Measurements from ENCODE around the gene FAM170B. TPM values are rescaled to one million over a fixed set of nuclear protein-coding genes. Genes with fewer than 3 reads are reported as not detected.

Gene FAM170B
- total RNA-seq, 8 experiments from 2014 or later = 0.14 to 0.36 (median 0.22) TPM; not detected in 4

DNA sequence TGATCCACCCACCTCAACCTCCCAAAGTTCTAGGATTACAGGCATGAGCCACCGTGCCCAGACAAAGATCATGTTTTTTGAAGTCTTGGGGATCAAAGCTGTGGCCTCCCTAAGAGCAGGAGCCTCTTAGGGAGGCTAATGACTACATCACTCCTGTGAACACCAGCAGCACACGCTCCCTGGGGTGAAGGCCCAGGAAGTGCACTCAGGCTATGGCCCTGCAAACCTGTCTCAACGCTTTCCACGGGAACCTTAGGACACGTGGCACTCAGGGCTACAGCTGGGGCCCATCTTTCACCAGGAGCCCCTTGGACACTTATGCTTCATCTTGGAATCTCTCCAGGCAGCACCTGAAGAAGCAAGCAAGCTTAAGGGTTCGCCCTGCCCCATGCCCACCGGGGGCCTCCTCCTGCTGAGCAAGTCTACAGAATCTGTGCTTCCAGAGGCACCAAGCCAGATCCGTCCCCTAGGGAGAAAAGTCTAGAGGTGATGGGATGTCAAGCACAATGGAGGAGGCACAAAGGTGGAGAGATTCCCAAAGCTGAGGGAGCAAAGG, 36.9 kb downstream of the FAM170B start:
- in situ Hi-C loops (cut with MboI; ENCODE audit: low pct_unique_long_range_greater_than_20kb in 2 of 9, low sequenced_read_pairs in 9 of 9, unreplicated experiment in 9 of 9) = no loop called here
- Histone ChIP-seq H3K4me1 (replicated peaks in 1 of 2) (peaks cover 36 to 39% of the 10 kb centered on the region in 2 donors), H3K4me3 (no peak overlapping the region), H3K27ac (no peak overlapping the region)
- ATAC-seq (replicated peaks in 6 of 8) = no peak
- 20 to 100% (median 90%) methylated on average over 1 to 5 of the region's 8 CpGs; no CpG with 5 or more reads in 1 of the 10 experiments for WGBS, 10 experiments

DNA sequence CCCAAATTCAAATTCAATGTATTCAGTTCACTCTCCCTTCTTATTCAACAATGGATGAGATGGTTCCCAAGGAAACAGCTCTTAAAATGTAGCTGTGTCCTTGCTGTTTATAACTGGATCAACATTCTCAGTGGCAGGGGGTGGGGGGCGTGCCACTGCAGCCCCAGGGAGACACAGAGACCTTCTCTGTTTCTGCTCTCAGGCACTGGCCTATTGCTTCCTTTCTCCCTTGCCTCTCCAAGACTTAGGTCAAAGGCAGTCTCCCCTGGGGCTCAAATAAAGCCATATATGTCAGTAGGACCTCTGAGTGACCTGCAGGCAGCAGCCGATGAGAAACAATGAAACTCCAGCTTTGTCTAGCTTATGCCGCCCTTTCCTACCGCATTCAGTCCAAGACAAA, 39.2 kb downstream of the FAM170B start:
- peak overlapping the region; percentile 20 to 34 for H3K27ac ChIP-seq
- H3K4me1 ChIP-seq (replicated peaks in 1 of 2) = peaks cover 36% of the 10 kb centered on the region in 2 donors
- WGBS, 10 experiments = 41 to 100% (median 80%) methylated on average over 1 to 4 of the region's 4 CpGs; no CpG with 5 or more reads in 4 of the 10 experiments
- in situ Hi-C loops (cut with MboI; ENCODE audit: low pct_unique_long_range_greater_than_20kb in 2 of 9, low sequenced_read_pairs in 9 of 9, unreplicated experiment in 9 of 9) = no loop called here
- ATAC-seq (replicated peaks in 6 of 8) = peak in 5 of 8 experiments; percentile 40 to 70 (median 68)
- no peak overlapping the region for H3K4me3 ChIP-seq

DNA sequence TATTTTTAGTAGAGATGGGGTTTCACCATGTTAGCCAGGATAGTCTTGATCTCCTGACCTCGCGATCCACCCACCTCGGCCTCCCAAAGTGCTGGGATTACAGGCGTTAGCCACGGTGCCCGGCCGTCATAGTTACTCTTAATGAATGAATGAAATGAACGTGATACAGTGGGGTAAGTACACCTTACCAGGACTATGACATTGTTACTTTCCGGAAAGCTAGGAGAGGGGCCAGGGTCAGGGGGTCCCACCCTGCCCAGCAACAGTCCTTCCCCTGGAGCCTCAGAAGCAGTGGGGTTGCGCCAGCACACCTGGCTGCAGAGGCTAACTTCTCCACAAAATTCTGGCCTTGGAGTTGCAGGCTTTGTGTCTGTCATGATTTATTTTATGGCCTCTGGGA, 39.9 kb downstream of the FAM170B start:
- in situ Hi-C loops (cut with MboI; ENCODE audit: low pct_unique_long_range_greater_than_20kb in 2 of 9, low sequenced_read_pairs in 9 of 9, unreplicated experiment in 9 of 9) = no loop called here
- no peak for ATAC-seq (replicated peaks in 6 of 8)
- Histone ChIP-seq H3K4me3 (no peak overlapping the region), H3K27ac (peak overlapping the region in 1 of 2 donors; percentile 18), H3K4me1 (replicated peaks in 1 of 2) (peaks cover 29 to 30% of the 10 kb centered on the region in 2 donors)
- 90 to 100% (median 97%) methylated on average over 1 to 6 of the region's 10 CpGs; no CpG with 5 or more reads in 5 of the 10 experiments for whole genome bisulfite sequencing, 10 experiments

DNA sequence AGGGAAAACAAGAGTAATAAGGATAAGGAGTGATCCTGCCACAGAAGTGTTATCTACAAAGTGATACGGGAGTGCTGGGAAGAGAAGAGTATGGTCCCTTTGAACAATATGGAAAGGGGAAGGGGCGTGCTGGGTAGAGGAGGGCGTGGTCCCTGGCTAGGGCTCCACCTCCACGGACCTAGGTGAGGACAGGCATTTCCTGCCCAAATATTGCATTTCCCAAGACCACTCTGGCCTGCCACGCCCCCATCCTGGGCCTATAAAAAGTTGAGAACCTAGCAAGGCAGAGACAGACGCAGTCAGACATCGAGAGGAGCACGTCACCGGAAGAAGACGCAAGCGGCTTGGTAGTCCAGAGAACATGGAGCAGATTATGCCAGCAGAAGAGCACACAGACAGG, 41.3 kb downstream of the FAM170B start:
- whole genome bisulfite sequencing, 10 experiments = 54 to 100% (median 86%) methylated on average over 1 to 9 of the region's 11 CpGs; no CpG with 5 or more reads in 1 of the 10 experiments

DNA sequence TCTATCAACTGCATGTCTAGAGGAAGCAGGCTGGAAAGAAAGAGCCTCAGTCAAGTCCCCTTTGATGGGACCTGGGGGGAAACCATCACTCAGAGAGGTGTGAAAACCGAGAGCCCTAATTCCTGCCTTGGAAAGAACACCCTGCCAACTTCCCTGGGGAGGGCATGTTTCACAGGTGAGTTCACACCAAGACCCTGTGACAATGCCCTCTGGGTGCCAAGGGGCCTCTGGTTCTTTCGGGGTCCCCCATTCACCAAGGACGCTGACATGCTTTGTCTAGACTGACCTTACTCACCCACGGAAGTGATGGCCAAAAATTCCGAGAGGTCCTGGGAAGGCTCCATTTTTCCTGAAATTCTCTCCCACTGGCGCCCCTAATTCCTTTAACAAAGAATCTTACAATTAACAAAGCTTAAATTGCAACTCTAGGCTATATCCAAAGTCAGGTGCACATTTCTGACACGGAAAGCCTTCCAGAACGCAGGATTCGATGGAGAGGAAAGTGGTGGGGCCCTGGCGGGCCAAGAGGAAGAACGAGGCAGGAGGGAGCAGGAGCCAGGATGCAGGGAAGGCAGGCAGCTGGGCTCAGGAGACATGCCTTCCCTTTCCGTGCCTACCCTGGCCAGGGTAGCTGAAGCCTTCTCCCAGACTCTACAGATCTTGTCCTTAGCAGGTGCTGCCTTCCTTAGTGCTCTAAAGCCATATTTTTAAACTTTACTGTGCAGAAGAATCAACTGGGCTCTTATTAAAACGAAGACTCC, 42.2 kb downstream of the FAM170B start:
- in situ Hi-C loops (cut with MboI; ENCODE audit: low pct_unique_long_range_greater_than_20kb in 2 of 9, low sequenced_read_pairs in 9 of 9, unreplicated experiment in 9 of 9) = no loop called here
- Histone ChIP-seq H3K4me1 (replicated peaks in 1 of 2) (peaks cover 24 to 27% of the 10 kb centered on the region in 2 donors), H3K4me3 (no peak overlapping the region), H3K27ac (no peak overlapping the region)
- 70 to 100% (median 86%) methylated on average over 1 to 8 of the region's 13 CpGs; no CpG with 5 or more reads in 1 of the 10 experiments for WGBS, 10 experiments
- ATAC-seq (replicated peaks in 6 of 8) = no peak

More for the DNA sequence above, 41.3 kb downstream of the FAM170B start:
- Histone ChIP-seq H3K4me3 (no peak overlapping the region), H3K4me1 (replicated peaks in 1 of 2) (peaks cover 29% of the 10 kb centered on the region in 2 donors), H3K27ac (no peak overlapping the region)
- in situ Hi-C loops (cut with MboI; ENCODE audit: low pct_unique_long_range_greater_than_20kb in 2 of 9, low sequenced_read_pairs in 9 of 9, unreplicated experiment in 9 of 9) = no loop called here
- ATAC-seq (replicated peaks in 6 of 8) = no peak

DNA sequence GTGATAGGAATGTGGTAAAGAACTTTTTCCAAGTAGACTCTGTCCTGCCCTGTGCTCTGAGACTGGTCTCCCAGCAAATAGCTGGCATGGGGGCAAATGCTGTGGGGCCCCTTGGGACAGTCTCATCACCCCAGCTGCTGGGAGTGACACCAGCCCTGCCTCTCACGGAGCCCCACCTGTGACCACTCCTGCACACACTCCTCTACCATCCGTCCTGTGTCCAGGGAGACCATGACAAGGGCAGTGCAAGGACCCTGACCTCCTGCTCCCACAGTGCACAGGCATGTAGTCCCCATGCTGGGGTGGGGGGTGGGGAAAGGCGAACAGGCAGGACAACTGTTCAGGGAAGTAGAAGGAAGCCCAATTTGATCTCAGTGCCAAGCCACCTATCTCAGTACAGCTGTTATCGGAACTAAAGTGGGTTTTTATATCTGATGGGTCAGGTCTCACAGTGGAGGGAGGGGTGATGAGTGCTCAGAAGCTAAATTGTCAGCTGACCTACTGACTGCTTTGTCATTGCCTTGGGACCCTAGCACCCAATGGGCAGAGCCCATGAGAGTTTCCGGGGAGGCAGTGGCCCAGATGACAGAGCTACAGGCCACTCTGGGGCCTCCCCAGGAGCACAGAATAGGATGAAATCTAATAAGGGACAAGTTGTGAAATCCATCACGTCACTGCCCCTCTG, 43.0 kb downstream of the FAM170B start:
- H3K4me1 ChIP-seq (replicated peaks in 1 of 2) = peaks cover 19 to 21% of the 10 kb centered on the region in 2 donors
- WGBS, 10 experiments = 50 to 100% (median 91%) methylated on average over 1 to 4 of the region's 6 CpGs; no CpG with 5 or more reads in 6 of the 10 experiments
- in situ Hi-C loops (cut with MboI; ENCODE audit: low pct_unique_long_range_greater_than_20kb in 2 of 9, low sequenced_read_pairs in 9 of 9, unreplicated experiment in 9 of 9) = no loop called here
- H3K27ac ChIP-seq = no peak overlapping the region
- H3K4me3 ChIP-seq = no peak overlapping the region
- ATAC-seq (replicated peaks in 6 of 8) = no peak

DNA sequence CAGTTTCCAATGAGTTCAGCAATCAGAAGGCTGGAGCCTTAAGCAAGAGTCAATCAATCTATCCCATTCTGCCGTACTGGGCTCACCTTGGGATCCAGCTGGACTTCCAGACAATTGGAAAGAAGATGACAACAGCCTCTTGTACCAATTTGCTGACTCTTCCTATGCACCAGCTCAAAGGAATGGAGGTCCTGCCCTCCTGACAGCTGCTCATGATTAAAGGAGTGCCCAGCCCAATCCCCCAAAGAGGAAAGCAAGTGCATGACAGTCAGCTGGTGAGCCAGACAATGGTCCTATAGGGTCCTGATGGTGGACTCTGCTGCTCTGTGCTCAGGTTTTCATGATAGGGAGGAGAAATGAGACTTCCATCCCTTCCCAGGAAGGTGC, 43.6 kb downstream of the FAM170B start:
- 0 to 83% (median 67%) methylated on average over 1 of the region's 1 CpG; no CpG with 5 or more reads in 5 of the 10 experiments for WGBS, 10 experiments
- in situ Hi-C loops (cut with MboI; ENCODE audit: low pct_unique_long_range_greater_than_20kb in 2 of 9, low sequenced_read_pairs in 9 of 9, unreplicated experiment in 9 of 9) = no loop called here
- H3K27ac ChIP-seq = no peak overlapping the region
- no peak overlapping the region for H3K4me3 ChIP-seq
- H3K4me1 ChIP-seq (replicated peaks in 1 of 2) = peaks cover 13 to 15% of the 10 kb centered on the region in 2 donors
- ATAC-seq (replicated peaks in 6 of 8) = no peak

DNA sequence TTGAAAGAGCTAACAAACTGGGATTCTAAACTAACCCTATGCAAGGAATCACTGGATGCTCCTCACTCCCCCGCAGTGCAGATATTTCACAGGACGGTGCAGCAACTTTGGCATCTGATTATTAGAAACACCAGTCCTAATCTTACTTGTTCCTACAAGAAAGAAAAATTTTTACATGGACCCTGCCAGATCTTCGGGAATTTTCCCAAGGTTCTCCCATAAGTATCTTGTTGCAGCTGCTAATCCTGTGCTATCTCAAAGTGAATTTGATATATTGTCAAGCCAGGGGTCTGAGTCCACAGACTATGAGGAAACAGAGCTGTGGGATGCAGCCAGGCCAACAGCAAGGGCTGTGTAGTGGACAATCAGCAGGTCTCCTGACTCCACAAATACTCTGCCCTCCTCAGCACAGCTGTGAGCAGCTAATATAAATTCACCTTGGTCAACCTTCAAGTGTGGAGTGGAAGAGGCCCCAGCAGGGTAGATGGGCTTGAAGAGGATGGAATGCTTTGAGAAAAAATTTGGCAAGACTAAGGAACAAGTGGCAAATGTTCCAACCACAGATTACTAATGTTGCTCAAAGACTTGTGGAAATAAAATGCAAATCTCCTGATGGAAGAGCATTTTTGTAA, 44.1 kb downstream of the FAM170B start:
- H3K4me1 ChIP-seq (replicated peaks in 1 of 2) = peaks cover 8 to 10% of the 10 kb centered on the region in 2 donors
- ATAC-seq (replicated peaks in 6 of 8) = no peak

DNA sequence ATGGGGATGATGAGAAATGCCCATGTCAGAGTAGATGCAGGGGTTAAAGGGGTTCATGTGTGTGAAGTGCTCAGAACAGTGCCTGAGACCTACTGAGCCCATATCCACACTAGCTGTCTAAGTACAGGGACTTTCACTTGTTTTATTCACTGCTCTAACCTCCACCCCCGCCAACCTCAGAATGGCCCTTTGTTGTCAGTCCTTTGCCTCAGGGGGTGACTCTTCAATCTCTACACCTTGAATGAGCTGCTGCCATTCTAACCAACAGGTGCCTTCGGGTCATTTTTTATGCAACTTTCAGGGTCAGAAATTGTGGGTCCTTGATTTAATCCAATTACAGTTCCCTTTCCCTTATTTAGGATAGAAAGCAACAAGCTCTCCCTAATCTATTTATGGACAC, 44.7 kb downstream of the FAM170B start:
- in situ Hi-C loops (cut with MboI; ENCODE audit: low pct_unique_long_range_greater_than_20kb in 2 of 9, low sequenced_read_pairs in 9 of 9, unreplicated experiment in 9 of 9) = no loop called here
- H3K4me1 ChIP-seq (replicated peaks in 1 of 2) = peaks cover 2 to 4% of the 10 kb centered on the region in 2 donors
- no peak for ATAC-seq (replicated peaks in 6 of 8)
- WGBS, 10 experiments = 29 to 100% (median 75%) methylated on average over 1 to 2 of the region's 2 CpGs; no CpG with 5 or more reads in 3 of the 10 experiments
- H3K27ac ChIP-seq = no peak overlapping the region
- no peak overlapping the region for H3K4me3 ChIP-seq

More for the DNA sequence above, 44.1 kb downstream of the FAM170B start:
- Histone ChIP-seq H3K4me3 (no peak overlapping the region), H3K27ac (no peak overlapping the region)
- in situ Hi-C loops (cut with MboI; ENCODE audit: low pct_unique_long_range_greater_than_20kb in 2 of 9, low sequenced_read_pairs in 9 of 9, unreplicated experiment in 9 of 9) = no loop called here
- WGBS, 10 experiments = 40 to 100% (median 79%) methylated on average over 1 to 3 of the region's 3 CpGs; no CpG with 5 or more reads in 4 of the 10 experiments

DNA sequence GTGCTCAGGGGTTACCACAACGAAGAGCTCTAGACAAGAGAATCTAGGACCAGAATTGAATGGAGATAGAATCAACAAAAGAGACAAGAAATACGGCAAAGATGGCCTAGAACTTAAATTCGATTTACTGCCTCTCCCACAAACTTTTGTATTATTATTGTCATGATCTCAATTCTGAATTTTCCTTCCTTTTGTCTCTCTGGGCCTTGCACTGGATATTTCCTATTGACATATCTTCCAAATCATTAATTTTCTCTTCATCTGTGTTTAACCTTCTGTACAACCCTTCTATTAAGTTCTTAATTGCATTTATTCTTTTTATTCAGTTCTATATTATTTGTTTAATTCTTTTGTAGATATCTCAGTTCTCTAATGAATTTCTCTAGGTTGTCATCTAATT, 46.9 kb downstream of the FAM170B start:
- H3K4me3 ChIP-seq = no peak overlapping the region
- in situ Hi-C loops (cut with MboI; ENCODE audit: low pct_unique_long_range_greater_than_20kb in 2 of 9, low sequenced_read_pairs in 9 of 9, unreplicated experiment in 9 of 9) = no loop called here
- WGBS, 10 experiments = 63 to 91% (median 73%) methylated on average over 2 to 3 of the region's 3 CpGs; no CpG with 5 or more reads in 1 of the 10 experiments
- ATAC-seq (replicated peaks in 6 of 8) = no peak
- H3K4me1 ChIP-seq (replicated peaks in 1 of 2) = peaks cover 10 to 16% of the 10 kb centered on the region in 2 donors
- H3K27ac ChIP-seq = no peak overlapping the region

DNA sequence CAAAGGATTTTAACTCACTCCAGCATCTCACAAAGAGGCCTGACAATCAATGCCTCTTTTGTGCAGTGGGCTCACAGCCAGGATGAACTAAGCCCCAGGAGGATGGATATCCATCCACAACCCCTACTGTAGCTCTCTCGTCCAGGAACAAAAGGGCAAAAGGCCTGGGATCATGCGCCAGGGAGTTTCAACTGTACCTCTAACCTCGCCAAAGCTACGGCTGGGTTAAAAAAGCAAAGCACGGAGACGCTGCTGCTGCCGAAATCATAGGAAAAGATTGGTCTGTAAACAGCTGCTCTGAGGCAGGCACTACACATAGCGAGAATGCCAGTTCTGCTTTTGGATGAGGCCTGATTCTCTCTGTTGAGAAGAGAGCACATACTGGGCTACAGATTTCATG, 50.6 kb downstream of the FAM170B start:
- H3K27ac ChIP-seq = peak overlapping the region in 1 of 2 donors; percentile 48
- H3K4me3 ChIP-seq = no peak overlapping the region
- in situ Hi-C loops (cut with MboI; ENCODE audit: low pct_unique_long_range_greater_than_20kb in 2 of 9, low sequenced_read_pairs in 9 of 9, unreplicated experiment in 9 of 9) = no loop called here
- WGBS, 10 experiments = 40 to 92% (median 76%) methylated on average over 2 to 8 of the region's 8 CpGs; no CpG with 5 or more reads in 3 of the 10 experiments
- ATAC-seq (replicated peaks in 6 of 8) = peak in 3 of 8 experiments; percentile 31 to 65 (median 33)
- H3K4me1 ChIP-seq (replicated peaks in 1 of 2) = peaks cover 10 to 16% of the 10 kb centered on the region in 2 donors

DNA sequence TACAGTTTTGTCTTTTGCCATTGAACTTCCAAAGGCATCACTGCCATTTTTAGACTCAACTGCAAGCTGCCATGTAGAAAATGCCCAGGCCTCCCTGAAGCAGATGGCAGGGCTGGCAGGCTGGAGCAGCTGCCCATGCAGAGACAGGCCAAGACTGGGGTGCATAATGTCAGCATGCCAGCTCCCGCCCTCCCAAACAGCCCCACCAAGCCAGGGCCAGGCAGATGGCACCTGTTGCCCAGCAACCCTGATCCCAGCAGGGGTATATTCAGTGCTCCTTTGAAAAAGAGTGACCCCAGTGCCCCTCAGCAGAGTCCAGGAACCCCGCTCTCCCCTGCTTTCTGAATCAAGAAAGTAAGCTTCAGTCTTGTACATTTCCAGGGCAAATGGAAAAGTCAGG, 51.1 kb downstream of the FAM170B start:
- WGBS, 10 experiments = 67 to 100% (median 80%) methylated on average over 1 to 2 of the region's 2 CpGs; no CpG with 5 or more reads in 5 of the 10 experiments
- H3K4me3 ChIP-seq = no peak overlapping the region
- in situ Hi-C loops (cut with MboI; ENCODE audit: low pct_unique_long_range_greater_than_20kb in 2 of 9, low sequenced_read_pairs in 9 of 9, unreplicated experiment in 9 of 9) = no loop called here
- H3K27ac ChIP-seq = no peak overlapping the region
- ATAC-seq (replicated peaks in 6 of 8) = peak in 3 of 8 experiments; percentile 37 to 75 (median 47)
- H3K4me1 ChIP-seq (replicated peaks in 1 of 2) = peaks cover 10 to 16% of the 10 kb centered on the region in 2 donors
